Endodermal cell (in vitro differentiated cells): Measurements from ENCODE around the gene ROCK2. TPM values are rescaled to one million over a fixed set of nuclear protein-coding genes. Genes with fewer than 3 reads are reported as not detected.

Experiments
- DNase-seq: peaks from one replicate; pipeline ENCODE4 v3.0.0-alpha.2; 2017
- H3K27ac ChIP-seq: 2 replicates; pipeline ENCODE4 v1.5.1; 2013; ENCODE audit warnings: mild to moderate bottlenecking, low read depth, low read length, moderate library complexity
- H3K27me3 ChIP-seq: 2 replicates; pipeline ENCODE4 v1.6.1; 2013; ENCODE audit warnings: mild to moderate bottlenecking, low read length, moderate library complexity; ENCODE audit not compliant: insufficient read depth, control insufficient read depth, poor library complexity, severe bottlenecking
- H3K36me3 ChIP-seq: 2 replicates; pipeline ENCODE4 v1.7.0; 2013; ENCODE audit warnings: mild to moderate bottlenecking, low read length, moderate library complexity; ENCODE audit not compliant: control insufficient read depth, insufficient read depth
- H3K4me1 ChIP-seq: one replicate; pipeline ENCODE4 v1.7.0; 2013; ENCODE audit warnings: low read length; ENCODE audit not compliant: control insufficient read depth, insufficient read depth
- H3K4me3 ChIP-seq: 2 replicates; pipeline ENCODE4 v1.5.1; 2013; ENCODE audit warnings: mild to moderate bottlenecking, low read length, moderate library complexity
- H3K9ac ChIP-seq: 2 replicates; pipeline ENCODE4 v1.6.1; 2013; ENCODE audit warnings: mild to moderate bottlenecking, low read length, moderate library complexity; ENCODE audit not compliant: poor library complexity, severe bottlenecking; ENCODE audit errors: extremely low read depth
- H3K9me3 ChIP-seq: 2 replicates; pipeline ENCODE4 v1.6.1; 2013; ENCODE audit warnings: mild to moderate bottlenecking, low read length, moderate library complexity; ENCODE audit not compliant: control insufficient read depth
- H3K27ac Mint-ChIP-seq: 2 replicates; pipeline ENCODE4 v1.8.0; 2020; ENCODE audit warnings: mixed read lengths
- H3K27me3 Mint-ChIP-seq: 2 replicates; pipeline ENCODE4 v1.8.0; 2021; ENCODE audit warnings: mild to moderate bottlenecking, mixed read lengths; ENCODE audit not compliant: insufficient read depth
- H3K36me3 Mint-ChIP-seq: 2 replicates; pipeline ENCODE4 v1.8.0; 2020; ENCODE audit warnings: low read depth, mixed read lengths
- H3K4me1 Mint-ChIP-seq: 2 replicates; pipeline ENCODE4 v1.8.0; 2020; ENCODE audit warnings: mixed read lengths
- H3K4me3 Mint-ChIP-seq: 2 replicates; pipeline ENCODE4 v1.8.0; 2020; ENCODE audit warnings: mild to moderate bottlenecking, moderate library complexity, mixed read lengths
- H3K9me3 Mint-ChIP-seq: 2 replicates; pipeline ENCODE4 v1.8.0; 2020; ENCODE audit warnings: mild to moderate bottlenecking, mixed read lengths
- CTCF ChIP-seq: fragments of 200-600 bp; sonication (generic); conservative IDR thresholded peaks from 2 replicates; pipeline ENCODE4 v1.5.0; 2021; ENCODE audit warnings: antibody characterized with exemption, mild to moderate bottlenecking
- WGBS, 2 experiments: methylation state at CpG; one replicate each; pipeline versions ENCODE4 v1.1.5 to v1.1.7; 2013; ENCODE audit warnings: missing lambda C conversion rate in 2 of 2, mixed read lengths in 1 of 2; ENCODE audit not compliant: insufficient coverage in 1 of 2, insufficient read length in 1 of 2; 5-methylcytosine and 5-hydroxymethylcytosine counted together
- total RNA-seq, 2 donors: library from RNA; stranded (reverse); fragmentation: NEBNext Ultra II Directional in 1 of 2; extraction: Animal tissue kit (Norgen Biotek cat#: 25700) in 1 of 2; gene quantifications; 2 replicates in 1 of 2; 3 replicates in 1 of 2; pipeline ENCODE4 v1.2.1, GENCODE V29; 2021

The ROCK2 gene
- total RNA-seq, 2 donors from 2014 or later: 27.2 to 32.6 TPM

- DNase-seq: no peak
- no peaks in the 10 kb centered on the region for H3K9me3 Mint-ChIP-seq
- no peaks in the 10 kb centered on the region for H3K27me3 ChIP-seq
- H3K27ac Mint-ChIP-seq: no peak overlapping the region
- peaks cover 34% of the 10 kb centered on the region for H3K36me3 ChIP-seq
- H3K36me3 Mint-ChIP-seq: peaks cover 33% of the 10 kb centered on the region
- no peaks in the 10 kb centered on the region for H3K4me1 ChIP-seq
- H3K9me3 ChIP-seq: peaks cover 7% of the 10 kb centered on the region
- no peak overlapping the region for H3K4me3 Mint-ChIP-seq
- H3K27ac ChIP-seq: no peak overlapping the region
- H3K4me3 ChIP-seq: no peak overlapping the region
- no peak for TF ChIP-seq CTCF
- no peak overlapping the region for H3K9ac ChIP-seq
- no peaks in the 10 kb centered on the region for H3K4me1 Mint-ChIP-seq
- H3K27me3 Mint-ChIP-seq: no peaks in the 10 kb centered on the region
Observed at GRCh38 chr2:11278219-11278618, 66.2 kb downstream of the ROCK2 start.

GRCh38 chr2:11275910-11276309 is 68.5 kb downstream of the ROCK2 start:
- Mint-ChIP-seq H3K4me1 (no peaks in the 10 kb centered on the region), H3K4me3 (no peak overlapping the region), H3K27ac (peak overlapping the region; percentile 84), H3K9me3 (no peaks in the 10 kb centered on the region), H3K36me3 (peaks cover 23% of the 10 kb centered on the region), H3K27me3 (no peaks in the 10 kb centered on the region)
- DNase-seq: no peak
- no peak overlapping the region for H3K4me3 ChIP-seq
- no peak overlapping the region for H3K9ac ChIP-seq
- no peaks in the 10 kb centered on the region for H3K4me1 ChIP-seq
- no peak overlapping the region for H3K27ac ChIP-seq
- peaks cover 7% of the 10 kb centered on the region for H3K9me3 ChIP-seq
- H3K36me3 ChIP-seq: peaks cover 33% of the 10 kb centered on the region
- WGBS, 2 experiments: 87 to 100% methylated on average over 4 to 6 of the region's 6 CpGs
- no peaks in the 10 kb centered on the region for H3K27me3 ChIP-seq
- no peak for TF ChIP-seq CTCF

GRCh38 chr2:11270891-11271290 is 73.5 kb downstream of the ROCK2 start:
- H3K4me1 Mint-ChIP-seq: no peaks in the 10 kb centered on the region
- Histone ChIP-seq H3K27ac (no peak overlapping the region), H3K36me3 (peaks cover 15% of the 10 kb centered on the region), H3K4me3 (no peak overlapping the region), H3K9ac (no peak overlapping the region), H3K4me1 (no peaks in the 10 kb centered on the region), H3K9me3 (no peaks in the 10 kb centered on the region), H3K27me3 (no peaks in the 10 kb centered on the region)
- H3K27me3 Mint-ChIP-seq: no peaks in the 10 kb centered on the region
- no peak overlapping the region for H3K4me3 Mint-ChIP-seq
- H3K27ac Mint-ChIP-seq: no peak overlapping the region
- no peak for DNase-seq
- TF ChIP-seq CTCF: no peak
- peaks cover 20% of the 10 kb centered on the region for H3K36me3 Mint-ChIP-seq
- WGBS, 2 experiments: 90 to 92% methylated on average over 2 of the region's 2 CpGs
- H3K9me3 Mint-ChIP-seq: no peaks in the 10 kb centered on the region
